HG03097 (cell line): ENCODE measurements around the gene MYH7.
"Not testable (repeated sequence)": the region's sequence is repeated elsewhere in the genome, so short reads cannot be mapped to it uniquely, and the experiment has no call there.

Experiments
- ATAC-seq: cut with Tn5 transposase; IDR thresholded peaks from one replicate; pipeline ENCODE4 v1.9.1; 2021; ENCODE audit not compliant: unreplicated experiment, low FRiP score

MYH7 gene

DNA sequence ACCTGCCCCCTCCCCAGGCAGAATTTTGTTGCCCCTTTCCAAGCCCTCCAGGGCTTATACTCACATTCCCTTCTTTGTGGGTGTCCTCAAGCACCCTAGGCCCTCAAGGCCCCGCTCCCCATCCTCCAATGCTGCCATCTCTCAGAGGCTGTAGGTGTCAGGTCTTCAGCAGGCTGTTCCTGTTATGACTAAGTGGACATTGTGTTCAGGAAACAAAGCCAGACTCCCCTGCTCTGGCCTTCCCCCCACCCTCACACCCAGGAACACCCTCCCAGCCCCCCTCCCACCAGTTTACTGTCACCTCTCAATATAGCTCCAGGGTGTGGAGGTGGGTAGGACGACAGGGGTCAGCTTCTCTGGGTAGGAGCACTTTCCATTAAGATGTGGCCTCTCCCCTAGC, 26.0 kb downstream of the MYH7 start:
- no peak for ATAC-seq

DNA sequence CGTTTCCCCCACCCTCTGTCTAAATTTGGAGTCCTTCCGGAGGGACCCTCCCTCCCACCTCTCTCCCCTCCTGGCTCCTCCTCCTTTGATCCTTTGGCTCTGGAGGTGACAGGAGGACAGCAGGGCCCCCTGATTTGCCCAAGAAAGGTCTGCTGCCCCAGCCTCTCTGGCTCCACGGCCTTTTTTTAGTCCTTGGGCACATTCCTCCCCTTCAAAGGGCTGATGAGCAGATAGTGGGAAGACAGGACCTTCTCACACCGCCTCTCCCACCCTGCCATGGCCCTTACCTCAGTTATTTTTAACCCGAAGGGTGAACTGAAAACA, 27.2 kb downstream of the MYH7 start:
- ATAC-seq, result no peak

DNA sequence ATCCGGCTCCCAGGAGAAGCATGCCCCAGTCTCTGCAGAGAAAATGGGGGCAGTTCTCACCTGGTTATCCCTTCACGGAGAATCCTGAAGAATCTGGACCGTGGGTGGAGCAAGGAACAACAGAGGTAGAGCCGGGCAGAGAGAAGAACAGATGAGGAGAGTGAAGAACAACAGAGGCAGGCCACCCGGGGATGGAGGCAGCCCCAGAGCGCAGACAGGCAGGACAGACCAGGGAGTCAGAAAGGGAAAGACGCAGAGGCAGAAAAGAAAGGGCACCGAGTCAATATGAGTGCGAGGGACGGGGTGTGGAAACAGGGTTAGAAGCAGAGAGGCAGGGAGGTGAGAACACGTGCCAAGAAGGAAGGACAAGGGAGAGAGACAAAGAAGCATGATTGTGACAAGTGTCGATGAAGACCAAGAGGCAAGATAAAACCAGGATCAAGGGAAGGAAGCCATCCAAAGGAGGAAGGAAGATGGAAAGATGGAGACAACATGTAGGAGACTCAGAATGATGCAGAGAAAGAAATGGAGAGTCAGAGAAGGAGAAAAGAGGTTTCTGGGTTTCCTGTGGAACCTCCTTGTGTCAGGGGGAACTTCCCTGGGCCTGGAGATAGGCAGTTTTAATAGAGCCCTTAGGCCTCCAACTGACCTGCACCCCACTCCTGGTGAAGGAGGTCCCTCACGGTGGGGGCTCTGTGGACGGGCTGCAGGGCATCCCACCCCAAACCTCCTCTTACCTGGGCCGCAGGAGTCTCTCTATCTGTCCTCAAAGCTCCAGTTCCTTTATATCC, 27.7 kb downstream of the MYH7 start, which contains the start of gene MYH6:
TSS of gene MYH6 (minus strand) at position 758 of the 791 bp plus-strand sequence. CDS start 1,050 bp downstream, outside the sequence.
- no peak for ATAC-seq

DNA sequence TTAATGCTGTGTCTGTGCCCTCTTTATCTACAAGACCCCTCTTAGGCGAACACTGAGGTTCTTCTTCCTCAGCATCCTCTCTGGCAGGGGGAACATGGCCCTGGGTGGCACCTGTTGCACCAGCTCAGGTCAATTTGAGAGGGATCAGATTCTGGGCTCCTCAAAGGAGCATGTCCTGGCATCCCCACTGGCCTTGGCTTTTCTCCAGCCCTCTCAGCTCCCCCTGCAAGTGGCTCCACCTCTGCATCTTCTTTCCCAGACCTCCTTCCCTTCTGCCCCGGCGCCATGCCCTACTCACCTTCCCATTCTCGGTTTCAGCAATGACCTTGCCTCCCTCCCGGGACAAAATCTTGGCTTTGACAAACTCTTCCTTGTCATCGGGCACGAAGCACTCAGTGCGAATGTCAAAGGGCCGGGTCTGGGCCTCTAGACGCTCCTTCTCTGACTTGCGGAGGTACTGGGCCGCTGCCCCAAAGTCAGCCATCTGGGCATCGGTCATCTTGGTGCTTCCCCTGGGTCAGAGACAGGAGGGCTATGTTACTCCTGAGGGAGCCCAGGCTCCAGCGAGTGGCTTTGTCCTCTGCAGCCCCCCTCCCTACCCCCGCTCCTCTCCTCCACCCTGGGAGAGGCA, 28.6 kb downstream of the MYH7 start:
- ATAC-seq, result no peak

DNA sequence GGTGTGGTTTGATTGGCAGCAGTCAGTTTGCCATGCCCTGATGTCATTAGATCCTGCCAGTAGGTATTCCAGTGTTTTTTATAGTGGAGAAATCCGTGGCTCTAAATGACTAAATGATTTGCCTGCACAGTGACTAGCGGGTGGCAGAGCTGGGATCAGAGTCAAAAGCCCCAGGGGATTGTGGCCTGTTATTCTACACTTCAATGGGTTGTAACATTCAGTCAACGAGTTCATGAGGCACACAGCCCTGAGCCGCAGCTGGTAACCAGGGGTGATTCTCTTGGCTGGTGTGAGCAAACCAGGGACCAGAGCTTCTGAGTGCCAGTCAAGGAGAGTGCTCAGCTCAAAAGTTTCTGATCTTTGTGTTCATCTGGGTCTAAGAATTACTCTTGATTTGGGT, 29.2 kb downstream of the MYH7 start:
- no peak for ATAC-seq

DNA sequence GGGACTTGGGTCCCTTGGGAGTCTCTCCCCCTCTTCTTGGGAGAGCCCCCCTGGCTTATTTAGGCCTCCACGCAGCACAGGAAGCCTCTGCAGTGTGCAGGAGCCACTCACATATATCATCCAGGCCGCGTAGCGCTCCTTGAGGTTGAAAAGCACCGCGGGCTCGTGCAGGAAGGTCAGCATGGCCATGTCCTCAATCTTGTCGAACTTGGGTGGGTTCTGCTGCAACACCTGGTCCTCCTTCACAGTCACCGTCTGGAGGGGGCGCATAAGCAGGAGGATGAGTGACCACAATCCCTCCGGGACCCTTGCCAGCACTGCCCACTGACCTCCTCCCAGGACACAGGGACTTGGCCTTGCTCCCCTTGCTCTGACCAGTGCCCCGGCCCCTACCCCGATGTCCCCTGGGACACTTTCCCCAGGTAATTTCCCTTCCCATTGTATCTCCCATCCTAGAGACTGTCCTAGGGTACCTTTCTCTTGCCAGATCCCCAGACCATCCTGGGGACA, 29.9 kb downstream of the MYH7 start:
- ATAC-seq, result no peak

DNA sequence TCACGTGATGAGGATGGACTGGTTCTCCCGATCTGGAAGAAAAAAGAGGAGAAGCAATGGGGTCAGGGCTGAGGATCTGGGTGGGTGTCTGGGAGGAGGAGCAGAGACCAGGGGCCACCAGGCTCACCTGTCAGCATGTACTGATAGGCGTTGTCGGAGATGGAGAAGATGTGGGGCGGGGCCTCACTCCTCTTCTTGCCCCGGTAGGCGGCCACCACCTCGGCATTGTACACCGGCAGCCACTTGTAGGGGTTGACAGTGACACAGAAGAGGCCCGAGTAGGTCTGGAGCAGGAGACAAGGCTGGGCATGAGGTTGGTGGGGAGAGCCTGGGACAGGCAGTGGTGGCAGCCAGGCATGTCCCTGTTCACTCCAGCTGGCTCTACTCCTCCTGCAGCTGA, 30.4 kb downstream of the MYH7 start:
- no peak for ATAC-seq

DNA sequence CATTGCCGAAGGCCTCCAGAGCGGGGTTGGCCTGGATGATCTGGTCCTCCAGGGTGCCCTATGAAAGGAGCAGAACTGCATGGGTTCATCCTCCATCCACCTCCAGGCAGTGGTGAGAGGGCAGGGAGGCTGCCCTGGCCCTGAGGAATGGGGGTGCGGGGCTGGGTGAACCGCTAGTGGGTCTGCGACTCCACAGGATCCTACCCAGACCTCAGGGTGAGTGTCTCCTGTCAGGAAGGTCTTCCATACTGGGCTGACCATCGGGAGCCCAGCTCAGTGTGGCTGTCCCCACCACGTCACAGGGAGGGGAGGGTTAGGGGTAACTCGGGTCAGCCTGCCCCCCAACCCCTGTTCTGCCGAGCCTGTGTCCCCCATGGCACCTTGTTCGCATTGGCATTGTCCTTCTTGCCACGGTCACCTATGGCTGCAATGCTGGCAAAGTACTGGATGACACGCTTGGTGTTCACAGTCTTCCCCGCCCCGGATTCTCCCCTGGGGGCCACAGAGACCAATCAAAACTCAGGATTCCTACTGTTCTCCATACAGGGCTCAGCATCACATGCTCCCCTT, 31.0 kb downstream of the MYH7 start:
- no peak for ATAC-seq

DNA sequence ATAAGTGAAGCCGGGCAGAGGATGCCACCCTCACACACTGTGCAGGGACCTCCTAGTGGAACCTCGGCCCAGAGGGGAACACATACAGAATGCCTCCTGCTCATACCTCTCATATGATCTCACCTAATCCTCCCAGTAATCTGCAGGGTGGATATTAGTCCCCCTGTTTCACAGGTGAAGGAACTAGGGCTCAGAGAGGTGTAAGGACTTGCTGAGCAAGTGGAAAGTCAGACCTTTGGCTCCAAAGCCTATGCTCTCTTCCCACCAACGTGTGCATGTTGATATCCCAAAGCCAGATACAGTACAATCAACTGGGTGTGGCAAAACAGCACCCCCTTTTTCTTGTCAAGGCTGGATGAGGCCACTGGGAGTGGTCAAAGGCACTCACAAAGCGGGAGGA, 31.6 kb downstream of the MYH7 start:
- ATAC-seq, result no peak

DNA sequence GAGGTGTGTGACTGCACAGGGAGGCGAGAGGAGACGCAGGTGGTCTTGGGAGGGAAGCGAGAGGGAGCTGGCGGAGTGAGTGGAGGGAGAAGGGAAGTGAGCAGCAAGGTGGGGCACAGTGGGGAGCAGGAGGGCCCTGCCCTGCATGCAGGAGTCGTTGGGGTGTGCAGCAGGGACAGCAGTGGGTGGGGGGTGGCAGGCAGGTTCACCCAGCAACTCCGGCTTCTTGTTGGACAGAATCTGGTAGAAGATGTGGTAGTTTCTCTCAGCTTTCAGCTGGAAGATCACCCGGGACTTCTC, 32.4 kb downstream of the MYH7 start:
- ATAC-seq, result no peak

DNA sequence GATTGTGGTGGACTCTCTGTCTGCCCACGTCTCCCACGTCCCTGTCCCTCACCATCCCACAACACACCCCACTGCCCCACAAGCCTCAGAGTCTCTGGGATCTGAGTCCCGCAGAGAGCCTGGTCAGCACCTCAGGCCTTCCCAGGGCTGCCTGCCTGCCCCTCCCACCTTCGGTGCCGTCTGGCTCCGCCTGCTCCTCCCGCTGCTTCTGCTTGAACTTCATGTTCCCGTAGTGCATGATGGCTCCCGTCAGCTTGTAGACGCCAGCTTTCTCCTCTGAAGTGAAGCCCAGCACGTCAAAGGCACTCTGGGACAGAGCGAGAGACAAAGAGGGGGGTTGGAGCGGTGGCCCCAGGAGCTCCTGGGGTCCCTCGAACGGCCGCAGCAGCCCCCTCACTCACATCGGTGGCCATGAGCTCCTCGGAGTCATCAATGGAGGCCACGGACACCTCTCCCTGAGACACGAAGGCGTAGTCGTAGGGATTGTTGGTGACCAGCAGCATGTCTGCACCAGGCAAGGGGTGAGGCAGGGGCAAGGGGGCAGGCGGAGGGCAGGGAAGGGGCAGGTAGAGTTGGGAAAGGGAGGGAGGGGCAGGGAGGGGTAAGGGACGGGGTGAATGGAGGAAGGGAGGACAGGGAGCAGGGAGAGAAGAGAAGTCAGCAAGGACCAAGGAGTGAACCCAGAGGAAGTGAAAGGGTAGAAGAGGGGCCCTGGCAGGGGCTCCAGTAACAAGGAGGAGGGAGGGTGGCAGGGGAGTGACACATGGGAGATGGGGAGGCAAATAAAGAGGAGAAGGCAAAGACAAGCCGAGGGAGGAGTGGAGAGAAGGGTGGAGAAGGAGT, 32.9 kb downstream of the MYH7 start:
- no peak for ATAC-seq

DNA sequence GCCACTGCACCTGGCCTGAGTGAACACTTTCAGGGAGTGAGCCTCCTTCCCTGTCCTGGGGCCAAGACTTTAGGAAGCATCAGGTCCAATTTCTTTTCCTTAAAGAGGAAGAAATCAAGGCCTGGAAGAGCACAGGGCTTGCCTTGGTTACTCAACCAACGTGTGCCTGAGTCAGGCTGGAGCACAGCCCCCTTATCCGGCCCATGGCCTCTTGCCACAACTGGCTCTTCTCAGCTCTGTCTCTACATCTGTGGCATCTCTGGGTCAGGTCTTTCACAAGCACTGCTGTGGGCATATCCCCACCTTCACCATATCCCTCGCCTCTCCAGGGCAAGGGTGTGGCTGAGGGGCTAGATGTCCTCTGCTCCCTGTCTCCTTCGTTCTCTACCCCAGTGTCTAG, 34.2 kb downstream of the MYH7 start:
- no peak for ATAC-seq

DNA sequence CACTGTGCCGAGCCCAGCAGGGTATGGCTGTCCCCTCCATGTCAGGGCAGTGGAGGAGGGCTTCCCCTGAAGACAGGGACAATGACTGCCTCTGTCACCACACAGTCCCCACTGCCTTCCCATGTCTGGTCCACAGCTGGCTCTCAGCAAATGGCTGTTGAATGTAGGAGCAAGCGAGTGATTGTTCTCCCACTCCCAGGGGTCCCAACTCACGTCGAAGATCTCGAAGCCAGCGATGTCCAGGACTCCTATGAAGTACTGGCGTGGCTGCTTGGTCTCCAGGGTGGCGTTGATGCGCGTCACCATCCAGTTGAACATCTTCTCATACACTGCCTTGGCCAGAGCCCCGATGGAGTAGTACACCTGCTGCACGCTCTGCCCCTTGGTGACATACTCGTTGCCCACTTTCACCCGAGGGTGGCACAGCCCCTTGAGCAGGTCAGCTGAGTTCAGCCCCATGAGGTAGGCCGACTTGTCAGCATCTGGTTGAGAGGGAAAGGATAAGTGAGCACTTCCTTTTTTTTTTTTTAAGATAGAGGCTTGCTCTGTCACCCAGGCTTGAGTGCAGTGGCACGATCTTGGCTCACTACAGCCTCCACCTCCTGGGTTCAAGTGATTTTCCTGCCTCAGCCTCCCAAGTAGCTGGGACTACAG, 34.8 kb downstream of the MYH7 start:
- ATAC-seq, result not testable (repeated sequence)

DNA sequence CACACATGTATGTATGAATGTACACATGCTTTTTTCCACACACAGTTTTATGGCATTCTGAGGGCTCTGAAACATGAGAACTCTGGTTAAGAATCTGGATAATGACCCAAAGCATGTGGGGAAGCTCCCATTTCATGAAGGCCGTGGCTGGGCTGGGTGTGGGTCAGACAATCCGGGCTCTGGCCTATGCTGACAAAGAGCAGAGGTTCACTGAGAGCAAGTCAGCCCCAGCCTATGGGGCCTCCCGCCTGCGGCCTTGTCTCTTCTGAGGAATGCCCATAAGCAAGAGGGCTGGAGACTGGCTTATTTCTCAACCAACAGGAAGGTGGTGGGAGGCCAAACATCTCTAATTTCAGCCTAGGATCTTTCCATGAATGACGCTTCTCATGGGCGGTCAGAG, 35.9 kb downstream of the MYH7 start:
- no peak for ATAC-seq

DNA sequence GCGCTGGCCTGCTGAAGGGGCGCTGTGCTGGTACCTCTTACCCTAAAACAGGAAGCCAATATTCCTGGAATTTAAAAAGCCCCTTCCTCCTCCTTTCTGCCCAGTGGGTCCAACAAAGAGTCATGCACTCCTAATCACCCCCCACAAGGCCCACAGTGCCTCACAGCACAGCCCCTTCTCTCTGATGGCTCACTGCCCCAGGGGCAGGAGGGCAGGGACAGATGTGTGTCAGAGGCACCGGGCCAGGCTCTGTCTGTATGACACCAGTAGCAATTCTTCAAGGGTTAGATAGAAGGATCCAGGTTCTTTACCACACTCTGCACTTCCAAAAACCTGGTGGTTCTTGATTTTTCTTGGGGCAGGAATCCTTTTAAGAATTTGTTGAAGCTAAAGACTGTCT, 36.3 kb downstream of the MYH7 start:
- ATAC-seq, result no peak

DNA sequence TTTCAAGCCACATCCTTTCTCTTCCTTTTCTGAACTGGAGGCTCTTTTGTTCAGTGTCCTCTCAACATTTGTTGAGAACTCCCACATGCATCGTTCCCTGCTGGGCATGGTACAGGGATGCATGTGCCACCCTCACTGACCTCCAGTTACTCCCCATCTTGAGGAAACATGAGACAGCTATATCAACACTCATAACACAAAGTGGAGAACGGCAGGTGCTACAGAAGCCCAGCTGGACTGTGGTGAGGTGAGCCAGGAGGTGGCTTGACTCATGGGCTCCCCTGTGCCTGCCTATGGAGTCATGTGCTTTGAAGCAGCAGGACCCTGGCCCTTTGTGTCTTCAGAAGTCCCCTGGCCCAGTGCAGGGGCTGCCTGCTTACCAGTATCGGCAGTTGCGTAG, 37.1 kb downstream of the MYH7 start:
- ATAC-seq, result no peak

DNA sequence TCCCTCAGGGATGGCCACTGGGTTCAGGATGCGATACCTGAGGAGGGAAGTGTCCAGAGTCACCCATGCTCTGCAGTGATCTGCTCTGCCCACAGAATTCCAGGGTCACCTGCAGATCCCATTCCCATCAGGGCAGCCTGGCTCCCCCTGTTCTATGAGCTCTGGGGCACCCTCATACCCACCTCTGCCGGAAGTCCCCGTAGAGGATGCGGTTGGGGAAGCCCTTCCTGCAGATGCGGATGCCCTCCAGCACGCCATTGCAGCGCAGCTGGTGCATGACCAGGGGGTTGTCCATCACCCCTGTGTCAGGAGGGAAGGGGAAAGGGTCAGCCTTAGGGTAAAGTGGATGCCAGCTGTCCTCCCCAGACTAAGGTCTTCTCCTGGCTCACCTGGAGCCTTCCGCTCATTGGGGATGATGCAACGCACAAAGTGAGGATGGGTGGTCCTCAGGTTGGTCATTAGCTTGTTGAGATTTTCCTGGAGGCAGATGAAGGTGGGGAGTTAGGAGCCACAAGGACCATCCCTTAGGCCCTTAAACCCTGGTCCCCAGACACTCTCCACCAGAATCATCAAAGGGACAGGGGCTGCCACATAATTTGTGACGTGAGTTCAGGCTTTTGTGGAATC, 38.6 kb downstream of the MYH7 start:
- no peak for ATAC-seq

DNA sequence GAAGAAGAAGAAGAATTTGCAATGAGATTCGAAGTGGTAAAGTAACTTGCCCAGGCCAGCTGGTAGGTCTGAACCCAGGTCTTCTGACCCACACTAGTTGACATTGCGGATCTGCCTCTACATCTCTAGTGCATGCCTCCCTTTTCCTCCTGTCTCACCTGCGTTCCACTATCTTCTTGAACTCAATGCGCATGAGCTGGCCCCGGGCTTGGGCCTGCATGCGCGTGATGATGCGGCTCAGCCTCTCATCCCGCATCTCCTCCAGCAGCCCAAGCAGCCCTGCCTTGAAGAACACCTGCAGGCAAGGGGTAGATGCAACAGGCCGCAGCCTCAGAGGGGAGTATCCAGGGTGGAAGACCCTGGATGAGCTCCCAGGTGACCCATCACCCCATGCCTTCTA, 39.3 kb downstream of the MYH7 start:
- no peak for ATAC-seq

DNA sequence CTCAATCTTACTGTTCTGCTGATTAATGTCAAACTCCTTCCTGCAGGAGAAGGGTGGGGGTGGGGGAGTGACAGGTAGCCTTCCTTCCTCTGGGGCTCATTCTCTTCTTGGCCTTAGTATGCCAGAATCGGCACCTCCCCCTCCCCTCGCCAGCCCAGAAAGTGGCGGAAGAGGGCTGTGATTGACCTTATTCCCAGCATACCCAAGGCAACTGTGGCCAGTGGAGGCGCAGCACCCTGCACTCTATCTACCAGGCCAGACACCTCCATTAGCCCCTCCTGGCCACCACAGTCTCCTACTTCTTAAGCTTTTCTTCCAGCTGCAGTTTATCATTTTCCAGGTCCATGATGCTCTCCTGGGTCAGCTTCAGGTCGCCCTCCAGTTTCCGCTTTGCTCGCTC, 42.8 kb downstream of the MYH7 start:
- no peak for ATAC-seq

DNA sequence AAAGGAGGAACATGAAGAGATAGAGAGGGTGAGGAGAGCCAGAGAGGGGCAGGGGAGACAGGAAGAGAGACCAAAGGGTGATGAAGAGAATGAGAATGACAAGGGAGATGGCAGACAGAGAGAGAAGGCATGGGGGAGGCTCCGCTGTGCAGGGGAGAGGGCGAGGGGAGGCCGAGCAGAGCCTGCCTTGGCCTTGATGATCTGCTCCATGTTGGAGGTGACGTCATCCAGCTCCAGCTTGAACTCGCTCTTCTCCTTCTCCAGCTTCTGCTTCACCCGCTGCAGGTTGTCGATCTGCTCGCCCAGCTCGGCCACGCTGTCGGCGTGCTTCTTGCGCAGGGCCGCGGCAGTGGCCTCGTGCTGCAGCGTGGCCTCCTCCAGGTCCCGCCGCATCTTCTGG, 45.6 kb downstream of the MYH7 start:
- not testable (repeated sequence) for ATAC-seq
